Neuronal stem cell (in vitro differentiated cells): Measurements from ENCODE around the gene ARL5C.

Experiments
- DNase-seq: peaks from one replicate; pipeline ENCODE4 v3.0.0-alpha.2; 2013; ENCODE audit warnings: low spot score
- H2AFZ ChIP-seq: one replicate; pipeline ENCODE4 v1.6.1; 2013; ENCODE audit warnings: mild to moderate bottlenecking, low read length, inconsistent platforms
- H2AK5ac ChIP-seq: 2 replicates; pipeline ENCODE4 v1.6.1; 2013; ENCODE audit warnings: low read depth, mild to moderate bottlenecking, inconsistent platforms, low read length, moderate library complexity, mixed read lengths
- H2BK120ac ChIP-seq: 2 replicates; pipeline ENCODE4 v1.6.1; 2013; ENCODE audit warnings: low read depth, mild to moderate bottlenecking, inconsistent platforms, low read length, moderate library complexity, mixed read lengths
- H2BK12ac ChIP-seq: one replicate; pipeline ENCODE4 v1.6.1; 2013; ENCODE audit warnings: low read length, inconsistent platforms
- H2BK15ac ChIP-seq: 2 replicates; pipeline ENCODE4 v1.6.1; 2013; ENCODE audit warnings: mild to moderate bottlenecking, low read length, inconsistent platforms, mixed read lengths
- H2BK5ac ChIP-seq: one replicate; pipeline ENCODE4 v1.6.1; 2013; ENCODE audit warnings: inconsistent platforms, mild to moderate bottlenecking, low read length, moderate library complexity
- H3K14ac ChIP-seq: one replicate; pipeline ENCODE4 v1.6.1; 2013; ENCODE audit warnings: low read length, inconsistent platforms
- H3K18ac ChIP-seq: 2 replicates; pipeline ENCODE4 v1.6.1; 2013; ENCODE audit warnings: low read length, inconsistent platforms
- H3K23ac ChIP-seq: 2 replicates; pipeline ENCODE4 v1.6.1; 2013; ENCODE audit warnings: low read depth, mild to moderate bottlenecking, mixed read lengths, low read length, inconsistent platforms; ENCODE audit not compliant: poor library complexity
- H3K27ac ChIP-seq: replicated peaks from 3 replicates; pipeline ENCODE4 v1.5.1; 2013; ENCODE audit warnings: low read length, inconsistent platforms
- H3K27me3 ChIP-seq, 3 experiments: 2 replicates each; pipeline ENCODE4 v1.6.1; 2013; ENCODE audit warnings: low read length in 3 of 3, mild to moderate bottlenecking in 2 of 3, inconsistent platforms in 1 of 3, low read depth in 1 of 3, mixed read lengths in 1 of 3, moderate library complexity in 1 of 3; ENCODE audit not compliant: control insufficient read depth in 3 of 3, insufficient read depth in 3 of 3
- H3K36me3 ChIP-seq, 2 donors: replicated peaks in 1 of 2; 2 replicates each; pipeline ENCODE4 v1.6.1; 2013; ENCODE audit warnings: low read length in 2 of 2; ENCODE audit not compliant: control insufficient read depth in 2 of 2, insufficient read depth in 2 of 2
- H3K4ac ChIP-seq: 2 replicates; pipeline ENCODE4 v1.6.1; 2013; ENCODE audit warnings: inconsistent platforms, mild to moderate bottlenecking, low read length, moderate library complexity
- H3K4me1 ChIP-seq, 2 donors: 1 replicate in 1 of 2; 2 replicates in 1 of 2; pipeline ENCODE4 v1.6.1; 2013; ENCODE audit warnings: low read length in 2 of 2, low read depth in 1 of 2; ENCODE audit not compliant: control insufficient read depth in 2 of 2, insufficient read depth in 1 of 2
- H3K4me2 ChIP-seq: one replicate; pipeline ENCODE4 v1.6.1; 2013; ENCODE audit warnings: mild to moderate bottlenecking, low read length, inconsistent platforms; ENCODE audit not compliant: insufficient read depth, poor library complexity, severe bottlenecking
- H3K4me3 ChIP-seq, 2 donors: 2 replicates each; pipeline ENCODE4 v1.5.1; 2013; ENCODE audit warnings: low read length in 2 of 2, mild to moderate bottlenecking in 2 of 2, inconsistent platforms in 1 of 2, moderate library complexity in 1 of 2
- H3K79me1 ChIP-seq: one replicate; pipeline ENCODE4 v1.6.1; 2013; ENCODE audit warnings: low read depth, mild to moderate bottlenecking, inconsistent platforms, low read length, moderate library complexity
- H3K9ac ChIP-seq: one replicate; pipeline ENCODE4 v1.6.1; 2013; ENCODE audit warnings: mild to moderate bottlenecking, low read depth, low read length, inconsistent platforms; ENCODE audit not compliant: poor library complexity
- H3K9me3 ChIP-seq, 2 donors: replicated peaks in 1 of 2; 2 replicates each; pipeline versions ENCODE3 to v1.6.1; 2013; ENCODE audit warnings: low read length in 2 of 2, mild to moderate bottlenecking in 2 of 2, inconsistent platforms in 1 of 2, low read depth in 1 of 2, mixed read lengths in 1 of 2, moderate library complexity in 1 of 2; ENCODE audit not compliant: control insufficient read depth in 2 of 2, insufficient read depth in 1 of 2
- H4K8ac ChIP-seq: one replicate; pipeline ENCODE4 v1.6.1; 2013; ENCODE audit warnings: low read depth, mild to moderate bottlenecking, inconsistent platforms, low read length, moderate library complexity
- H4K91ac ChIP-seq: one replicate; pipeline ENCODE4 v1.6.1; 2013; ENCODE audit warnings: low read length, low read depth, mild to moderate bottlenecking, inconsistent platforms; ENCODE audit not compliant: poor library complexity
- WGBS, 2 donors: extraction: QIAGEN DNeasy Blood & Tissue Kit; methylation state at CpG; one replicate each; pipeline ENCODE4 v1.1.7; 2013; ENCODE audit warnings: missing lambda C conversion rate in 2 of 2, mixed read lengths in 1 of 2; ENCODE audit not compliant: insufficient read length in 2 of 2, insufficient replicate concordance in 1 of 2; ENCODE audit errors: extremely low coverage in 2 of 2; 5-methylcytosine and 5-hydroxymethylcytosine counted together

ARL5C gene

GRCh38 chr17:39205112-39205526 lies 39.2 kb upstream of the ARL5C start:
- no peak for DNase-seq
- Histone ChIP-seq H3K23ac (no peak overlapping the region), H3K18ac (no peak overlapping the region), H3K9ac (no peak overlapping the region), H3K14ac (no peak overlapping the region), H3K4me2 (no peak overlapping the region), H3K36me3 (peaks cover 31 to 45% of the 10 kb centered on the region in 2 donors), H3K9me3 (no peaks in the 10 kb centered on the region), H3K4me1 (peaks cover 12 to 20% of the 10 kb centered on the region in 2 donors), H2AFZ (no peak overlapping the region), H4K8ac (no peak overlapping the region), H2BK15ac (no peak overlapping the region), H2AK5ac (no peak overlapping the region), H3K4ac (no peak overlapping the region), H2BK5ac (no peak overlapping the region), H2BK120ac (no peak overlapping the region), H4K91ac (no peak overlapping the region), H3K27me3 (peaks cover 0 to 23% (median 9%) of the 10 kb centered on the region in 3 experiments), H2BK12ac (no peak overlapping the region), H3K27ac (no peak overlapping the region), H3K79me1 (peaks cover 7% of the 10 kb centered on the region), H3K4me3 (no peak overlapping the region)
- WGBS, 2 donors, result no CpG with 5 or more reads among the region's 3 CpGs

GRCh38 chr17:39204245-39204644 lies 38.3 kb upstream of the ARL5C start:
- Histone ChIP-seq H3K23ac (no peak overlapping the region), H3K4me3 (no peak overlapping the region), H3K4me1 (peaks cover 6 to 15% of the 10 kb centered on the region in 2 donors), H2BK5ac (no peak overlapping the region), H3K9ac (no peak overlapping the region), H3K27ac (no peak overlapping the region), H3K4ac (no peak overlapping the region), H3K4me2 (no peak overlapping the region), H3K79me1 (peaks cover 7% of the 10 kb centered on the region), H2AFZ (no peak overlapping the region), H4K8ac (no peak overlapping the region), H2BK15ac (no peak overlapping the region), H3K36me3 (peaks cover 31 to 45% of the 10 kb centered on the region in 2 donors), H3K18ac (no peak overlapping the region), H3K14ac (no peak overlapping the region), H4K91ac (no peak overlapping the region), H2BK12ac (no peak overlapping the region), H2BK120ac (no peak overlapping the region), H3K9me3 (no peaks in the 10 kb centered on the region), H2AK5ac (no peak overlapping the region), H3K27me3 (peaks cover 0 to 14% (median under 1%) of the 10 kb centered on the region in 3 experiments)
- WGBS, 2 donors, result no CpG with 5 or more reads among the region's 8 CpGs
- DNase-seq, result no peak

GRCh38 chr17:39200957-39201510 lies 35.1 kb upstream of the ARL5C start:
- H3K4me2 ChIP-seq, result peak overlapping the region; percentile 92
- H4K8ac ChIP-seq, result no peak overlapping the region
- no peak overlapping the region for H2BK120ac ChIP-seq
- no peak overlapping the region for H3K18ac ChIP-seq
- H2BK15ac ChIP-seq, result no peak overlapping the region
- H3K36me3 ChIP-seq, result peaks cover 31 to 45% of the 10 kb centered on the region in 2 donors
- H2BK12ac ChIP-seq, result no peak overlapping the region
- no peak overlapping the region for H3K4ac ChIP-seq
- no peak overlapping the region for H3K14ac ChIP-seq
- H2AFZ ChIP-seq, result no peak overlapping the region
- peak overlapping the region; percentile 86 to 88 for H3K4me3 ChIP-seq
- H3K27ac ChIP-seq, result no peak overlapping the region
- H3K4me1 ChIP-seq, result peaks cover 8 to 10% of the 10 kb centered on the region in 2 donors
- H3K23ac ChIP-seq, result no peak overlapping the region
- H3K79me1 ChIP-seq, result peaks cover 7% of the 10 kb centered on the region
- no peak for DNase-seq
- no peaks in the 10 kb centered on the region for H3K9me3 ChIP-seq
- H2BK5ac ChIP-seq, result no peak overlapping the region
- H2AK5ac ChIP-seq, result no peak overlapping the region
- no peak overlapping the region for H4K91ac ChIP-seq
- no peak overlapping the region for H3K9ac ChIP-seq
- H3K27me3 ChIP-seq, result no peaks in the 10 kb centered on the region
- no CpG with 5 or more reads among the region's 11 CpGs for WGBS, 2 donors

- no peak within 1 kb of the TSS for H2BK12ac ChIP-seq
- H3K23ac ChIP-seq, result peak within 1 kb of the TSS; percentile 56
- H2BK5ac ChIP-seq, result peak within 1 kb of the TSS; percentile 59
- peaks cover 31 to 45% of the 10 kb centered on the region in 2 donors for H3K36me3 ChIP-seq
- no peak within 1 kb of the TSS for H4K91ac ChIP-seq
- DNase-seq, result peak; percentile 90
- peak within 1 kb of the TSS; percentile 93 for H3K18ac ChIP-seq
- H3K27me3 ChIP-seq, result no peaks in the 10 kb centered on the region
- H2BK15ac ChIP-seq, result no peak within 1 kb of the TSS
- H3K9ac ChIP-seq, result peak within 1 kb of the TSS; percentile 99
- H2AK5ac ChIP-seq, result peak within 1 kb of the TSS; percentile 44
- H4K8ac ChIP-seq, result no peak within 1 kb of the TSS
- no peak within 1 kb of the TSS for H2BK120ac ChIP-seq
- H2AFZ ChIP-seq, result peak within 1 kb of the TSS; percentile 85
- peak within 1 kb of the TSS; percentile 43 for H3K27ac ChIP-seq
- peaks cover 10% of the 10 kb centered on the region for H3K79me1 ChIP-seq
- no peaks in the 10 kb centered on the region for H3K9me3 ChIP-seq
- no CpG with 5 or more reads among the region's 52 CpGs for WGBS, 2 donors
- peak within 1 kb of the TSS; percentile 49 for H3K14ac ChIP-seq
- H3K4me3 ChIP-seq, result peak within 1 kb of the TSS; percentile 86 to 88
- peaks cover 11 to 15% of the 10 kb centered on the region in 2 donors for H3K4me1 ChIP-seq
- H3K4me2 ChIP-seq, result peak within 1 kb of the TSS; percentile 92
- no peak within 1 kb of the TSS for H3K4ac ChIP-seq
Measured at GRCh38 chr17:39200070-39200879, 34.3 kb upstream of the ARL5C start, which contains the start of gene RPL19. TSS of gene RPL19 (plus strand) at chr17:39200283. CDS start at chr17:39200345, 62 bp downstream.
